ENCODE measurements around the gene C1QTNF9.

DNA sequence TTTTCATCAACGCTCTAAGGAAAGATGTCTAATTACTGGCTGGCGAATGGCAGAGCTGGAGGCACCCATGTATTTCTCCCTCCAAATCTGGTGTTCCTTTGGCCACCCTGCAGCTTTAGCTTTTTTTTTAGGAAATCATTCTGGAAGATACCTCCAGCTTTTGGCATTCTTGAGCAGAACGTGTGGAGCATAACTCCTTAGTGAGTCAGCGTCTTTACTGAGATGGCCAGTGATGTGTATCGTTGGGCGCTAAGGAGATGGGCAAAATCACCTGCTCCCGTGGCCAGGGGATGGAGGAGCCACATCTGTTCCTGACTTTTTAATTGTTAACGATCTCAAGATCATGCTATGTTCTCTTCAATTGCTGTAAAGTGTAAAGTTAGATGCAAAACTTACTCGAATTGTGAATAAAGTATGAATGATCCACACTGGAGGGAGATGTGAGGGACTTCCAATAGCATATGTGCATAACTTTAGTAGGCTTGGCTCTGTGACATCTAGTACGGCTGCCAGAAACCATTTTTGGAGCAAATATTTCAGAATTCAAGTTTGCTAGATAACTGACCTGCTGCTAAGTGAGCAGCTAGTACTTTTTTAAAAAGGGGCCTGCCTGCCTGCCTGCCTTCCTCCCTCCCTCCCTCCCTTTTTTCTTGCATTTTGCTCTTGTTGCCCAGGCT lies 24.4 kb upstream of the C1QTNF9 start:
- TF ChIP-seq RCOR1 (IDR thresholded peaks at IDR 0.05; ENCODE audit: insufficient replicate concordance, low read length): no peak
- no peak for TF ChIP-seq POLR2A (IDR thresholded peaks at IDR 0.05; ENCODE audit: low read depth, low read length)
- TF ChIP-seq, protein P1, sequence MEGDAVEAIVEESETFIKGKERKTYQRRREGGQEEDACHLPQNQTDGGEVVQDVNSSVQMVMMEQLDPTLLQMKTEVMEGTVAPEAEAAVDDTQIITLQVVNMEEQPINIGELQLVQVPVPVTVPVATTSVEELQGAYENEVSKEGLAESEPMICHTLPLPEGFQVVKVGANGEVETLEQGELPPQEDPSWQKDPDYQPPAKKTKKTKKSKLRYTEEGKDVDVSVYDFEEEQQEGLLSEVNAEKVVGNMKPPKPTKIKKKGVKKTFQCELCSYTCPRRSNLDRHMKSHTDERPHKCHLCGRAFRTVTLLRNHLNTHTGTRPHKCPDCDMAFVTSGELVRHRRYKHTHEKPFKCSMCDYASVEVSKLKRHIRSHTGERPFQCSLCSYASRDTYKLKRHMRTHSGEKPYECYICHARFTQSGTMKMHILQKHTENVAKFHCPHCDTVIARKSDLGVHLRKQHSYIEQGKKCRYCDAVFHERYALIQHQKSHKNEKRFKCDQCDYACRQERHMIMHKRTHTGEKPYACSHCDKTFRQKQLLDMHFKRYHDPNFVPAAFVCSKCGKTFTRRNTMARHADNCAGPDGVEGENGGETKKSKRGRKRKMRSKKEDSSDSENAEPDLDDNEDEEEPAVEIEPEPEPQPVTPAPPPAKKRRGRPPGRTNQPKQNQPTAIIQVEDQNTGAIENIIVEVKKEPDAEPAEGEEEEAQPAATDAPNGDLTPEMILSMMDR (conservative IDR thresholded peaks at IDR 0.05; ENCODE audit: low read depth, low read length): no peak
- TF ChIP-seq, protein P2, sequence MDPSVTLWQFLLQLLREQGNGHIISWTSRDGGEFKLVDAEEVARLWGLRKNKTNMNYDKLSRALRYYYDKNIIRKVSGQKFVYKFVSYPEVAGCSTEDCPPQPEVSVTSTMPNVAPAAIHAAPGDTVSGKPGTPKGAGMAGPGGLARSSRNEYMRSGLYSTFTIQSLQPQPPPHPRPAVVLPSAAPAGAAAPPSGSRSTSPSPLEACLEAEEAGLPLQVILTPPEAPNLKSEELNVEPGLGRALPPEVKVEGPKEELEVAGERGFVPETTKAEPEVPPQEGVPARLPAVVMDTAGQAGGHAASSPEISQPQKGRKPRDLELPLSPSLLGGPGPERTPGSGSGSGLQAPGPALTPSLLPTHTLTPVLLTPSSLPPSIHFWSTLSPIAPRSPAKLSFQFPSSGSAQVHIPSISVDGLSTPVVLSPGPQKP (IDR thresholded peaks at IDR 0.05; ENCODE audit: borderline replicate concordance, low read depth, low read length): no peak
- no peak for TF ChIP-seq MAZ (IDR thresholded peaks at IDR 0.05; ENCODE audit: borderline replicate concordance, low read depth, low read length)
- TF ChIP-seq CEBPB (IDR thresholded peaks at IDR 0.05; ENCODE audit: low read depth, low read length): no peak
- no peak for TF ChIP-seq RFX5 (IDR thresholded peaks at IDR 0.05; ENCODE audit: low read depth, low read length)
- TF ChIP-seq, protein P3, sequence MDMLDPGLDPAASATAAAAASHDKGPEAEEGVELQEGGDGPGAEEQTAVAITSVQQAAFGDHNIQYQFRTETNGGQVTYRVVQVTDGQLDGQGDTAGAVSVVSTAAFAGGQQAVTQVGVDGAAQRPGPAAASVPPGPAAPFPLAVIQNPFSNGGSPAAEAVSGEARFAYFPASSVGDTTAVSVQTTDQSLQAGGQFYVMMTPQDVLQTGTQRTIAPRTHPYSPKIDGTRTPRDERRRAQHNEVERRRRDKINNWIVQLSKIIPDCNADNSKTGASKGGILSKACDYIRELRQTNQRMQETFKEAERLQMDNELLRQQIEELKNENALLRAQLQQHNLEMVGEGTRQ (IDR thresholded peaks at IDR 0.05; ENCODE audit: low read depth, low read length): no peak

Measured in IMR-90 (cell line).